ENCODE data around the gene WDR82. TPM values are rescaled to one million over a fixed set of nuclear protein-coding genes. Genes with fewer than 3 reads are reported as not detected.
A peak's percentile ranks its signal among the peaks of the same experiment; 100 is the strongest.

Gene WDR82
- total RNA-seq, 2 donors from 2014 or later, result 78.4 to 84.2 TPM

DNA sequence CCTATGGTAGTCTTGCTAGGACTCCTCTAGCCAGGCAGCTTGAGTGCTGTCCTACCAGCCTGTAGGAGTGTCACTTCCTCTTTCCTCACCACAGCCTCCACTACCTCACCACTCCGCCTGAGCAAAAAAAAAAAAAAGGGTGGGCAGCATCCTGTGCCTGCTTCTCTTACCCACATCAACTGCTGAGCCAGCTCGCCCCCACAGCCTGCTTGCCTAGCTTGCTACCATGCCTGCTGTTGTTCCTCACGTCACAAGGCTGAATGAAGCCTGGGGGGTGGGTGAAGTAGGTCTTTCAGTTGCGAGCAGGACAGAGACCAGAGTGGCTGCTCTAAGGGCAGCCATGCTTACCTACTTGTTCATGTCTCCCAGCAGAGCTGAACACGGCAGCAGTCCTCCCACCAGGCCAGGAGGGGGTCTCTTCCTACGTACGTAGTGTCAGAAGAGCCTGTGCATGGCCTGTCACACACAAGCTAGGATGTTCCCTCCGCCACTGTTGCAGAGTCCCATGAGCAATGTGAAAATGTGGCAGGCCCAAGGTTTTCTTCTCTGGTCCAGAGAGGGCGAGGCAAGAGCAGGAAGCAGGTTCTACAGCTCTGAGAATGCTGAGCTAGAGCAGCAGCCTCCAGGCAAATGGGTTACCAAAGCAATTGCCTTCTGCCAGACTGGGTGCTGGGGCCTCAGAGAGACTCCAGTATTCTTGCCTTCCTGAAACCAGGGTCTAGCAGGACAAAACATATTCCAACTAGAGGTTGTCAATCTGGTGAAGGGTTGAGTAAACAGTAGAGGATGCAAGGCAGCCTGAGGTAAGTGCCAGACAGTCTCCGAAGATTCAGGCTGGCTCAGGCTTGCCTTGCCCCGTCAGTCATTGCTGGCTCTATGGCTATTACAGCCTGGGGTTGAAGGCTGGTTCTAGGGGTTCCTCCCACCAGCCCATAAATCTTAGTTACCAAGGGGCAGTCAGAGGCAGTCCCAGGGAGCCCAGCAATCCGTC, 24.8 kb downstream of the WDR82 start:
- Mint-ChIP-seq H3K36me3 (ENCODE audit: low read depth) (peaks cover 71% of the 10 kb centered on the region), H3K27ac (peak overlapping the region; percentile 52), H3K27me3 (ENCODE audit: insufficient read depth) (no peaks in the 10 kb centered on the region), H3K4me1 (peaks cover 11% of the 10 kb centered on the region), H3K9me3 (no peaks in the 10 kb centered on the region), H3K4me3 (no peak overlapping the region)
- H3K9ac ChIP-seq (ENCODE audit: extremely low read depth, low read length, poor library complexity, severe bottlenecking), result no peak overlapping the region
- TF ChIP-seq, protein P1, sequence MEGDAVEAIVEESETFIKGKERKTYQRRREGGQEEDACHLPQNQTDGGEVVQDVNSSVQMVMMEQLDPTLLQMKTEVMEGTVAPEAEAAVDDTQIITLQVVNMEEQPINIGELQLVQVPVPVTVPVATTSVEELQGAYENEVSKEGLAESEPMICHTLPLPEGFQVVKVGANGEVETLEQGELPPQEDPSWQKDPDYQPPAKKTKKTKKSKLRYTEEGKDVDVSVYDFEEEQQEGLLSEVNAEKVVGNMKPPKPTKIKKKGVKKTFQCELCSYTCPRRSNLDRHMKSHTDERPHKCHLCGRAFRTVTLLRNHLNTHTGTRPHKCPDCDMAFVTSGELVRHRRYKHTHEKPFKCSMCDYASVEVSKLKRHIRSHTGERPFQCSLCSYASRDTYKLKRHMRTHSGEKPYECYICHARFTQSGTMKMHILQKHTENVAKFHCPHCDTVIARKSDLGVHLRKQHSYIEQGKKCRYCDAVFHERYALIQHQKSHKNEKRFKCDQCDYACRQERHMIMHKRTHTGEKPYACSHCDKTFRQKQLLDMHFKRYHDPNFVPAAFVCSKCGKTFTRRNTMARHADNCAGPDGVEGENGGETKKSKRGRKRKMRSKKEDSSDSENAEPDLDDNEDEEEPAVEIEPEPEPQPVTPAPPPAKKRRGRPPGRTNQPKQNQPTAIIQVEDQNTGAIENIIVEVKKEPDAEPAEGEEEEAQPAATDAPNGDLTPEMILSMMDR (conservative IDR thresholded peaks at IDR 0.05), result no peak
- WGBS, 2 experiments (ENCODE audit: insufficient coverage in 1 of 2, insufficient read length in 1 of 2), result 92% methylated on average over 8 to 12 of the region's 12 CpGs
- H3K27ac ChIP-seq (ENCODE audit: low read depth, low read length), result no peak overlapping the region
- no peak overlapping the region for H3K4me3 ChIP-seq (ENCODE audit: low read length)
- H3K9me3 ChIP-seq (ENCODE audit: control insufficient read depth, low read length), result no peaks in the 10 kb centered on the region
- peaks cover 4% of the 10 kb centered on the region for H3K4me1 ChIP-seq (ENCODE audit: control insufficient read depth, insufficient read depth, low read length)
- H3K36me3 ChIP-seq (ENCODE audit: control insufficient read depth, insufficient read depth, low read length), result peaks cover 76% of the 10 kb centered on the region
- DNase-seq, result no peak
- no peaks in the 10 kb centered on the region for H3K27me3 ChIP-seq (ENCODE audit: control insufficient read depth, insufficient read depth, low read length, poor library complexity, severe bottlenecking)

DNA sequence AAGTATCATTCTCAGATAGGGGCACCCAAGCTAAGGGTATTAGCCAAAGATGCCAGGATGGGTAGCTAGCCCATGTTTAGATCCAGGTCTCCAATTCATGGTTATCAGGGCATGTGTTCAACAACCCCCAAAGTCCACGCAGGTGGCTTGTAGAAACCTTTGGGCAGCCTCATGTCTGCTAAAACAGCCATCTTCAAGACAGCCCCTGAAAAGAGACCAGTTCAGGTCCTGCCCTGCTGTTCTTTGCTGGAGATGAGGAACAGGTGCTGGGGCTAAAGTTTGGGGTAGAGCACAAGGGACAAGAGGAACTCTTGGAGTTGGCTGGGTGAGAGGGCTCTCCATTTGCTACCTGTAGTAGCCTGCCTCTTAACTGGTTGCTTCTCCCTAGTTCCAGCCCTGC, 28.3 kb downstream of the WDR82 start:
- no peak overlapping the region for H3K4me3 ChIP-seq (ENCODE audit: low read length)
- no peaks in the 10 kb centered on the region for H3K4me1 Mint-ChIP-seq
- H3K9ac ChIP-seq (ENCODE audit: extremely low read depth, low read length, poor library complexity, severe bottlenecking), result no peak overlapping the region
- H3K36me3 ChIP-seq (ENCODE audit: control insufficient read depth, insufficient read depth, low read length), result peaks cover 41% of the 10 kb centered on the region
- no peaks in the 10 kb centered on the region for H3K9me3 ChIP-seq (ENCODE audit: control insufficient read depth, low read length)
- H3K9me3 Mint-ChIP-seq, result no peaks in the 10 kb centered on the region
- no peak overlapping the region for H3K4me3 Mint-ChIP-seq
- no peak for DNase-seq
- peaks cover 37% of the 10 kb centered on the region for H3K36me3 Mint-ChIP-seq (ENCODE audit: low read depth)
- 83 to 100% methylated on average over 1 of the region's 1 CpG for WGBS, 2 experiments (ENCODE audit: insufficient coverage in 1 of 2, insufficient read length in 1 of 2)
- H3K27me3 Mint-ChIP-seq (ENCODE audit: insufficient read depth), result peaks cover 21% of the 10 kb centered on the region
- H3K4me1 ChIP-seq (ENCODE audit: control insufficient read depth, insufficient read depth, low read length), result no peaks in the 10 kb centered on the region
- no peak overlapping the region for H3K27ac Mint-ChIP-seq
- peaks cover 8% of the 10 kb centered on the region for H3K27me3 ChIP-seq (ENCODE audit: control insufficient read depth, insufficient read depth, low read length, poor library complexity, severe bottlenecking)
- no peak overlapping the region for H3K27ac ChIP-seq (ENCODE audit: low read depth, low read length)
- TF ChIP-seq, protein P1 (conservative IDR thresholded peaks at IDR 0.05), result no peak

DNA sequence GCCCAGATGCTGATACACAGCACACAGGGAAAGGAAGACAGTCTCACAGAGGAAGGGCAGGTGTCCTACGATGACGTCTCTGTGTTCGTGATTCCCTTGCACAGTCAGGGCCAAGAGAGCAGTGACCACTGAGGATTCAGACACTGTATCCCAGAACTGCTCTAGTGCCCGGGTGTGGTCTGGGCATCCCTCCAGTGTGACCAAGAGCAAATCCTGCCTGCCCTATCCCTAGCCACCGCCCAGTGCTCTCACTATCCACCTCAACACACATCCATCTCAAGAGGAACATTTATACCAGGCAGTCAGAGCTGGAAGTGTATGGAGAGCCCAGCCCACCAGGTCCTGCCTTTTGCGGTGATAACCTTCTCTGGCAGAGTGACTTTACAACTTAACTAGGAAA, 28.8 kb downstream of the WDR82 start:
- peaks cover 26% of the 10 kb centered on the region for H3K27me3 Mint-ChIP-seq (ENCODE audit: insufficient read depth)
- peaks cover 12% of the 10 kb centered on the region for H3K27me3 ChIP-seq (ENCODE audit: control insufficient read depth, insufficient read depth, low read length, poor library complexity, severe bottlenecking)
- H3K9ac ChIP-seq (ENCODE audit: extremely low read depth, low read length, poor library complexity, severe bottlenecking), result no peak overlapping the region
- no peaks in the 10 kb centered on the region for H3K4me1 Mint-ChIP-seq
- peaks cover 39% of the 10 kb centered on the region for H3K36me3 ChIP-seq (ENCODE audit: control insufficient read depth, insufficient read depth, low read length)
- TF ChIP-seq, protein P1 (conservative IDR thresholded peaks at IDR 0.05), result no peak
- H3K4me3 ChIP-seq (ENCODE audit: low read length), result no peak overlapping the region
- H3K36me3 Mint-ChIP-seq (ENCODE audit: low read depth), result peaks cover 34% of the 10 kb centered on the region
- H3K9me3 Mint-ChIP-seq, result no peaks in the 10 kb centered on the region
- DNase-seq, result no peak
- H3K9me3 ChIP-seq (ENCODE audit: control insufficient read depth, low read length), result no peaks in the 10 kb centered on the region
- peak overlapping the region; percentile 32 for H3K27ac ChIP-seq (ENCODE audit: low read depth, low read length)
- 84 to 94% methylated on average over 4 to 6 of the region's 6 CpGs for WGBS, 2 experiments (ENCODE audit: insufficient coverage in 1 of 2, insufficient read length in 1 of 2)
- no peak overlapping the region for H3K4me3 Mint-ChIP-seq
- H3K4me1 ChIP-seq (ENCODE audit: control insufficient read depth, insufficient read depth, low read length), result no peaks in the 10 kb centered on the region
- H3K27ac Mint-ChIP-seq, result no peak overlapping the region

Data from endodermal cell (in vitro differentiated cells).